ENCODE results near the gene KIF12.

KIF12 gene

DNA sequence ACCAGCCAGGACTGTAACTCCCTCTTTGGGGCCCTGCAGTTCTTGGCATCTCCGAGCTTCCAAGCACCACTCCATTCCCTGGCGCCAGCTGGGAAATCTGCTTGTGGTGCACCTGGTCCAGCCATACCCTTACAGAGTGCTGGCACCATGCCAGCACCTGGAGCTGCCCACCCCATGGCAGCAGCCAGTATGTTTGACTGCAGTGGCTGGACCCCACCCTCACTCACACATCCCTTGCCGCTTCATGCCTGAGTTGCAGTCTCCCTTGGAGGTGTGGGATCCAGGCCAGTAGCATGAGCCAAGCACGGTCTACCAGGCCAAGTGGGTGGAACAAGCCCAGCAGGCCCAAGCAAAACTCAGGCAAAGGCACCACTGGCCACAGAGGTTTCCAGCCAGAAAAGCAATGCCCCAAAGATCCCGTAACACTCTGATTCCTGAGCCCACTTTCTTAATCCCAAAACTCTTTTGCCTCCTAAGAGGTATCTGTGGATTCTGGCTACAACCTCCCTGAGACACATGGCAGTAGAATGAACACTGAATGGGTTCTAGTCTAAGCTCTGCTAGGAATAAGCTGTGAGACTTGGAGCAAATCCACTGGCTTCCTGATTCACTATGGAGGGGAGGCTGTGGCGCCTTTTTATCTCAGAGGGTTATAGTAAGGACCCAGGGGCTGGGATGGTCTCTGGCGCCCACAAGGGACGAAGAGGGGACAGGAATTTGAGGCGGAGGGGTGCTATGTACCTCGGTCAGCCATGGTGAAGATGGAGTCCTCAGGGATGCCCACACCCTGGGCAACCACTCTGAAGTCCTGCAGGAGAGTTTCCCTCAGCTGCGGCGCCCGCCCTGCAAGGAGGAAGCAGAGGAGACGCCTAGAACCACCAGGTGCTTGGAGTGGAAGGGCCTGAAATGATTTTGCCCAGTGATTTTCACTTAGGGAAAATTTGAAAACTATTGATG is 26.6 kb downstream of the KIF12 start:
- Mint-ChIP-seq H3K27ac (no peak overlapping the region), H3K4me1 (peaks cover 9% of the 10 kb centered on the region), H3K9me3 (no peaks in the 10 kb centered on the region), H3K4me3 (no peak overlapping the region), H3K36me3 (no peaks in the 10 kb centered on the region)
- no peak for DNase-seq (ENCODE audit: low spot score in 2 of 2)
- ATAC-seq, result no peak

DNA sequence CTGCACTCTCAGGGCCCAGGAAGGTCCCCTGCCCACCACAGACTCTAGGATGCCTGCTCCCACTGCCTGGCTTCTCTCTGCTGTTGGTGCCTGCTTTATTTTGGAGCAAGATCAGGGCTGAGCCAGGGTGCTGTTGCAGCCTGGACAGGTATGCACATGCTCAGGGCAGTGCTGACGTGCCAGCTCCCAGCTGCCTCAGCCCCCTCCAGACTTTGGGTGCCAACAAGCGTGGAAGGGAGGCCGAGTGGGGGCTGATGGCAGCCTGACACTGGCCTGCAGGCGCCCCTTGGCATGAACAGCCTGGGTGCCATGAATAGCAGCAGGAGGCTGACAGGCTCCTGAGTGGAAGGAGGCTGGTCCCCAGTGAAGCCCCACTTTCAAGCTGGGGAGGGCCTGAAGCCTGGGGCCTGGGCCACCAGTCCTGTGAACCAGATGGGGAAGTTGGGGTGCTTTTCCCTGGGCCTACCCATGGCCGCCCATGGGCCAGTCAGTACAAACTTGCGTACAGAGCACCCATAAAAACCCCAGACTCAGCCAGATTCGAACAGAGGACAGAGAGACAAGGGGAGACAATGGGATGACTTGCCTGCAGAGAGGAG is 27.8 kb downstream of the KIF12 start:
- Mint-ChIP-seq H3K9me3 (no peaks in the 10 kb centered on the region), H3K36me3 (no peaks in the 10 kb centered on the region), H3K4me3 (no peak overlapping the region), H3K27ac (no peak overlapping the region), H3K4me1 (peaks cover 9% of the 10 kb centered on the region)
- DNase-seq (ENCODE audit: low spot score in 2 of 2) (no peak), ATAC-seq (no peak)

DNA sequence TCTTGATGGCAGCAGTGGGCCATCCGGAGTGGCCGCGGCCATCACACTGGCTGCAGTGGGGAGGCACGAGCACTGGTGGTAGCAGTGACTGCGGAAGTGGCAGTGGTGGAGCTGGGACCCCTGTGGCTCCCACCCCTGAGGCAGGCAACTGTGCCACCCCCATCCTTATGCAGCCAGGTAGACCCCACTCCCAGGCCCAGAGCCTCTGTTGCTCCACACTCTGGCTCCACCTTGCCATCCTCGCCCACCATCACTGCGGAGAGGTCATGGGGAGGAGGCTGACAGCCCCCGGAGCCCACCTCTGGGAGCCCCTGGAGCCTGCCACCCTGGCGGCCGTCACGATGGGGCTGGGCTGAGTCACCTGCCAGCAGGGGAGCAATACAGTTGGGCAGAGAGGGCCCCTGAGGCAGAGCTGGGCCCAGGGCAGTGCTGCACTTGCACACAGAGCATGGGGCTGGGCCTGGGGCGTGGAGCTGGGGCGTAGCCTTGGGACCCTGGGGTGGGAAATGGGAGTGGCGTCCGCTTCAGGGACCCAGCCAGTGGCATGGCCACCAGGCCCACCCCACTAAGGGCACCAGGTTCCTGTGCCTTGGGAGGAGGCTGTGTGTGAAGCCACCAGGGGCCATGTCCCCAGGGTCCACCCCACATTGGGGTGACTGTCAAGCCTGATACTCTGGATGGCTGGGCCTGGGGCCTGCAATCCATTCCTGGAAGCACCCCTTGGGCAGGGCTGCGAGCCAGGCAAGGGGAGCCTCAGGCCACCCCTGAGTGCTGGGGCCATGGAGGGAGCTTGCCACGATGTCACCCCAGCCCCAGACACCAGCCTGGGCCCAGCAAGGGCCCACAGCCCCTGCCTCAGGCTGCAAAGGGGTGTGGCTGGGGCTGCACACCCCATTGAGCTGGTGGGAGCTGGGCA is 28.6 kb downstream of the KIF12 start:
- Mint-ChIP-seq H3K36me3 (no peaks in the 10 kb centered on the region), H3K9me3 (no peaks in the 10 kb centered on the region), H3K4me1 (peaks cover 3% of the 10 kb centered on the region), H3K27ac (no peak overlapping the region), H3K4me3 (no peak overlapping the region)
- DNase-seq (ENCODE audit: low spot score in 2 of 2) (no peak), ATAC-seq (peak; percentile 31)

DNA sequence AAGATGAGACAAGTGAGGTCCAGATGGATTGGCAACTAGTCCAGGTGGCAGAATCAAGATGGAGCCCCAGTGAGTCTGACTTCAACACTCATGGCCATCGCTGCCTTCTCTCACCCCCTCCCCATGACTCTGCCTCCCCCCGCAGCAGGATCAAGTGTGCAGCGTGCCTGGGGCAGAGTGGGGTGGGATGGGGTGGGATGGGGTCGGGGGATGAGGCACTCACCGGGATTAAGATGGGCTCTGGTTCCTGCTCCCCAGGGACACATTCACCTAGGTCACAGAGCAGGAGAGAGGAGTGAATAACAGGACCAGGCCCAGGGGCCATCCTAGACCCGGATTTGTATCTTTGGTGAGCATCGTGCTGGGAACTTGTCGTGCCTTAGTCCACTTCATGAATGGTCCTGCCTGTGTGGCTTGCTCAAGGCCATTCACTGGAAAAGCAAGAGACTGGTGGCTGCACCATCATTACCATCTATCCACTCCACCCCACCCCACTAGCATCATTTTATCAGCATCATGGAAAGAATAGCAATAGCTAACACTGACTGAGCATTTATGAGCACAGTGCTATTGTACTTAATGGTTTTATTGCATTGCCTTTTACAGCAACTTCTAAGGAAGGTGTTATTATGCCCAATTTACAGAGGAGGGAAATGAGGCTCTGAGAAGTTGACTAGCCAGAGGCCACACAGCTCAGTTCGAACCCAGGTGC is 29.5 kb downstream of the KIF12 start:
- Mint-ChIP-seq H3K27ac (no peak overlapping the region), H3K36me3 (no peaks in the 10 kb centered on the region), H3K9me3 (no peaks in the 10 kb centered on the region), H3K4me1 (no peaks in the 10 kb centered on the region), H3K4me3 (no peak overlapping the region)
- ATAC-seq (no peak), DNase-seq (ENCODE audit: low spot score in 2 of 2) (no peak)

DNA sequence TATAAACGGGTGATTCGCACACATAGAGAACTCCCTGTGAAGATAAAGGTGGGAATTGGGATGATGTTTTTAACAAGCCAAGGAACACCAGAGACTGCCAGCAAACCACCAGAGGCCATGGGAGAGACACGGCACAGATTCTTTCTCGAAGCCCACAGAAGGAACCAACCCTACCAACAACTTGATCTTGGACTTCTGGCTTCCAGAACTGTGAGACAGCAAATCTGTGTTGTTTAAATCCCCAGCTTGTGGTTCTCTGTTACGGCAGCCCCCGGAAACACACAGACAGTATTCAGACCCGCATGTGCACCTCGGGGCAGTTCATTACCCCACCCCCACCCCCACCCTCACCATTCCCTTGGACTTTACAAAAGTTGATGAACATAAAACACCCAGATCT is 33.8 kb downstream of the KIF12 start:
- no peaks in the 10 kb centered on the region for H3K36me3 Mint-ChIP-seq
- no peak overlapping the region for H3K4me3 Mint-ChIP-seq
- ATAC-seq (no peak), DNase-seq (ENCODE audit: low spot score in 2 of 2) (no peak)
- H3K4me1 Mint-ChIP-seq, result no peaks in the 10 kb centered on the region
- H3K27ac Mint-ChIP-seq, result no peak overlapping the region
- H3K9me3 Mint-ChIP-seq, result no peaks in the 10 kb centered on the region

DNA sequence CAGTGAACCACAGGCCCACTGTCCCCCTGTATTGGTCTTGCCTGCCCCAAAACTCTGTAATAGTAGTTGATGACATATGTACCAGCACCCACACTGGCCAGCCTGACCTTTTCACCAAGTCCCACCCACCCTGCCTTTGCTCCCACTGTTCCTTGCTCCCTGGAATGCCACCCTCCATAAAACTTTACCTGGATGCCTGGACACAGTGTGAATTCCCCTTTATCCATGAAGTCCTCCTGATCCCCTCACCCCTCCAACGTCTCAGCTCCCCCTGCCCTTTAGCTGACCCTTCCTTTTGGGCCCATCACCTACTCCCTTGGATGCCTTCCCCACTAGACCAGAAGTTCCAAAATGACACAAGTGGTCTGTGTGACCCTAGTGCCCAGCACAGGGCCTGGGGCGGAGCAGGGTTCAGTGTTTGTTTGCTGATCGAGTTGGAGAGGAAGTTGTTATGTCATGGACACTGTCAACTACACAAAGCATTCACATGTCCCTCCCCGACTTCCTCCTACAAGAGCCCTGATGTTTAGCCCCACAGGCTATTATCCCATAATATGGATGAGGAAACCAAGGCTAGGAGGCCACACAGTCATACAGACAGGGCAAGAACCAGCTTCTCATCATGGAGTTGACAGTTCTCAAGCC is 37.1 kb downstream of the KIF12 start:
- no peak overlapping the region for H3K27ac Mint-ChIP-seq
- H3K9me3 Mint-ChIP-seq, result no peaks in the 10 kb centered on the region

DNA sequence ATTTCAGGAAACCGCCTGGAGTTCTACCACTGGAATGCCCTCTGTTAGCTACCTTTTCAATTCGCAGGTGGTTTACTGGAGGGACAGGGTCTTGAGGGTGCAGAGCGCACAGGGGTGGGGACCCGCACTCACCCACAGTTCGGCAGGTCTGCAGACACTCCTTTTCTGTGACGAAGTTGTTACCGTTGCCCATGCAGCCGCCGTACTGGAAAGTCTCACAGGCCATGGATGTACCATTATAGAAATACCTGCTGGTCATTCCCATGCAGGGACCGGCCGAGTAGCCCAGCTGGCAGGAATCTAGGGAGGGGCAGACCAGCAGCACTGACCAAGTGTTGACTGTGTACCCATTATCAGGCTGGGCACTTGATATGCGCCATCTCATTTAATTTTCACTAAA is 37.8 kb downstream of the KIF12 start:
- no peak for DNase-seq (ENCODE audit: low spot score in 2 of 2)
- no peaks in the 10 kb centered on the region for H3K36me3 Mint-ChIP-seq

More for the DNA sequence above, 37.1 kb downstream of the KIF12 start:
- Mint-ChIP-seq H3K4me1 (no peaks in the 10 kb centered on the region), H3K36me3 (no peaks in the 10 kb centered on the region), H3K4me3 (no peak overlapping the region)
- ATAC-seq (no peak), DNase-seq (ENCODE audit: low spot score in 2 of 2) (no peak)

DNA sequence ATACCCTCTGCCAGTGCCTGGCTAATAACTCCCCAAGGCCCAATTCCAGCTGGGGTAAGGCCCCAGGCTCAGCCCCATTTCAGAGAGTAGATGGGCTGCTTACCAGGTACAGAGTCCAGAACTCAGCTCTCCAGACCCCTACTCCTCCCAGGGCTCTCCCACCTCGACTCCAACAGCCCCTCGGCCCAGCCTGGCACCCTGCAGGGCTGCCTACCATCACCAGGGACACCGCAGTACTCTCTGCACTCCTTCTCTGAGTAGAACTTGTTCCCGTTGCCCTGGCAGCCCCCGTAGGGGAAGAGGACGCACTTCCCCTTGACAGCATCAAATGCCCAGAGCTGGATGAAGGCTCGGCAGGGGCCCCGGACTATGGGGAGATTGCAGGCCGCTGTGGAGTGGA is 38.4 kb downstream of the KIF12 start:
- Mint-ChIP-seq H3K27ac (no peak overlapping the region), H3K4me1 (no peaks in the 10 kb centered on the region), H3K4me3 (no peak overlapping the region), H3K36me3 (no peaks in the 10 kb centered on the region), H3K9me3 (no peaks in the 10 kb centered on the region)
- ATAC-seq, result peak; percentile 5
- DNase-seq (ENCODE audit: low spot score in 2 of 2), result no peak

More for the DNA sequence above, 37.8 kb downstream of the KIF12 start:
- no peak overlapping the region for H3K27ac Mint-ChIP-seq
- no peaks in the 10 kb centered on the region for H3K9me3 Mint-ChIP-seq
- ATAC-seq, result no peak
- H3K4me3 Mint-ChIP-seq, result no peak overlapping the region
- H3K4me1 Mint-ChIP-seq, result no peaks in the 10 kb centered on the region

DNA sequence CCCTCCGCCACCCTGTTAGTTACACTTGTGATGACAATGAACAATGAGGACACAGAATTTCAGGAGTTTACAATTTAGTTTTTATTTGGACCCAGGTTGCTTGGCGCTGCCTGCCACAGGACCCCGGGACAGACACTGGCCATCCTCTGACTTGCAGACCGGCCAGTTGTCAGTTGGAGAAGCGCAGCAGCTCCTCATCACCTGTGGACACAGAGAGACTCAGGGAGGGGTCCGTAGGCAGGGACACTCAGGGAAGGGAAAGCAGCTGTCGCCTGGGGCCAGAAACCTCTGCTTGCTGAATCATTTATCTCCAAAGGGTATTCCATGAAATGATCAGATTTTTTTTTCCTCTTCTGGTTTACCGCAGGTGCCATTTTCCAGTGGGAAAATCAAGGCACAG is 39.0 kb downstream of the KIF12 start:
- H3K4me1 Mint-ChIP-seq, result no peaks in the 10 kb centered on the region
- no peak for DNase-seq (ENCODE audit: low spot score in 2 of 2)
- no peak for ATAC-seq
- H3K36me3 Mint-ChIP-seq, result no peaks in the 10 kb centered on the region
- H3K27ac Mint-ChIP-seq, result no peak overlapping the region
- H3K9me3 Mint-ChIP-seq, result no peaks in the 10 kb centered on the region
- no peak overlapping the region for H3K4me3 Mint-ChIP-seq

DNA sequence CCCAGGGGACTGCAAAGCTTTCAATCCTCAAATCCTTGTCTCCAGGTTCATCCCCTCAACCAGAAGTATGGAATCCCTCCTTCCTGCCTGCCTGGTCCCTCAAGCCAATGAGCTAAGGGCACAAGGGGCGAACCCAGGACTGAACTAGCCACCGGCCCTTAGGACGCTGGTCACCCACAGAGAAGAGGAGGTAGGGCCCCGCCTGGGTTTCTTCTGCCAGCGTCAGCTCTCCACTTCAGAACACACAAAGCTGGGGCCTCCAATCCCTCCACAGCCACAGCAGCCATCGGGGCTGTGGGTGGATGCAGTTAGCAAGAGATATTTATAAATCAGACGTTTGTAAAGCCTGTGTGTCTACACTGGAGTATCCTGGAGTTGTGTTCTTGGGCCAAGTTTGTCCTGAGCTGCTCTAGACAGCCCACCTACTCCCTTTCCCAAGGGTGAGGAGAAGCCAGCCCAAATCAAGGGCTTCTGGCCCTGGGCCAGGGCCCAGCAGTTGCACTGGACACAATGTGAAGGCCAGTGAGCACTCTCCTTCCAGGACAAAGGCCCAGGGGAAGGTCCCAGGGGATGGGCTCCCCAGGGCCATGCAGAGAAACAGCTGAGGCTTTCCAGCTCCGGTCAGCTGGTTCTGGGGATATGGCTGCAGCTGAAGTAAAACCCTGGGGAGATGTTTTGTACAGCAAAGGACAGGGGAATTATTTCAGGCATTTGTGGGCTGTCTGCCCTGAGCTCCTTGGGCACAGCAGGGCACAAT is 39.9 kb downstream of the KIF12 start:
- no peaks in the 10 kb centered on the region for H3K36me3 Mint-ChIP-seq
- H3K4me3 Mint-ChIP-seq, result no peak overlapping the region
- DNase-seq (ENCODE audit: low spot score in 2 of 2) (no peak), ATAC-seq (no peak)
- no peaks in the 10 kb centered on the region for H3K4me1 Mint-ChIP-seq
- H3K9me3 Mint-ChIP-seq, result no peaks in the 10 kb centered on the region
- no peak overlapping the region for H3K27ac Mint-ChIP-seq

DNA sequence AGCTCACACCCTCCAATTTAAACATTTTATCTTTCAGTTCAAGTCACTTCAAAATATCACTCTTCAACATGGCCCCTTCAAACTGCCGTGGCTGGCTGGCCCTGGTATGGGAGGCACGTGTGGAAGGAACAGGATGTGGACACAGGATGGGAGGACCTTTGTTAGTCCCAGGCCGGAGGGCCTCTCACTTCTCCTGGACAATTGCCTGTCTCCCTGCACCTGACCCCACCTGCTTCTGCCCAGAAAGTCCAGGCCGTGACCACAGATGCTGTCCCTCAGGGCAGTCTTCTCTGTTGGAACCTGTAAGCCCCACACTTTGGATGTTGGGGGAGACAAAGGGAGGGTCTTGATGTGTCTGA is 40.4 kb downstream of the KIF12 start:
- Mint-ChIP-seq H3K4me3 (no peak overlapping the region), H3K36me3 (no peaks in the 10 kb centered on the region), H3K4me1 (no peaks in the 10 kb centered on the region), H3K27ac (no peak overlapping the region), H3K9me3 (no peaks in the 10 kb centered on the region)
- ATAC-seq (no peak), DNase-seq (ENCODE audit: low spot score in 2 of 2) (no peak)

DNA sequence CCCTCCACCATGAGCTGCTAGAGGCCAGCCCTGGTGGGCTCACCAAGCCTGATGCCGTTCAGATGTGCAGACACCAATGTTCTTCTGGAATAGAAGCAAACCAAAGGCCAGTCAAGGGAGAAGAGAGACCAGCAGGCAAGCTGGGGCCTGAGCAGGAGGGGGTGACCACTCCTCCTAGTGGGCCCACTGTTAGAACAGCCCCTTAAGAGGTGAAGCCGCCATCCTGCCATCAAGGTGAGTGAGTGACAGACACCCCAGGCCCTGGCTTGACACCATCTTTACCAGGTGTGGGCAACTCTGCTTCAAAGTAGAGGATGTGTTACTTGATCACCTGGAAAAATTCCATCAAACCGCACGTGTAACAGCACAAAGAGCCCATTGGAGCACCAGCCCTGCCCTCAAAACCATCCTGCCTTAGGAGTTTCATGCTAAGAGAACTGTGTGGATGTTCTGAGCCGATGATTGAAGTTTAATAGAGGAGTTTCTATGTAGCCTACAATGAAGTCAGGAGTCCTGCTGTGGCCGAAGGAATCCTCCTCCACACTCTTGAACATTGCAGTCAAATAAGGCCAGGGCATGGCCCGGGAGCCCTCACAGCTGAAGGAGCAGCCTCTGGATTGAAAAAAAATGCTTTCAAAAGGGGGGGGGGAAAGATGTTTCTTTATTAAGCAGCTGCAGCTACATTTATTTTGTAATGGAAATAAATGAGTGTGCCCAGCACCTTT is 41.8 kb downstream of the KIF12 start:
- Mint-ChIP-seq H3K36me3 (no peaks in the 10 kb centered on the region), H3K4me1 (no peaks in the 10 kb centered on the region), H3K27ac (no peak overlapping the region), H3K9me3 (no peaks in the 10 kb centered on the region), H3K4me3 (no peak overlapping the region)
- ATAC-seq (no peak), DNase-seq (ENCODE audit: low spot score in 2 of 2) (no peak)

DNA sequence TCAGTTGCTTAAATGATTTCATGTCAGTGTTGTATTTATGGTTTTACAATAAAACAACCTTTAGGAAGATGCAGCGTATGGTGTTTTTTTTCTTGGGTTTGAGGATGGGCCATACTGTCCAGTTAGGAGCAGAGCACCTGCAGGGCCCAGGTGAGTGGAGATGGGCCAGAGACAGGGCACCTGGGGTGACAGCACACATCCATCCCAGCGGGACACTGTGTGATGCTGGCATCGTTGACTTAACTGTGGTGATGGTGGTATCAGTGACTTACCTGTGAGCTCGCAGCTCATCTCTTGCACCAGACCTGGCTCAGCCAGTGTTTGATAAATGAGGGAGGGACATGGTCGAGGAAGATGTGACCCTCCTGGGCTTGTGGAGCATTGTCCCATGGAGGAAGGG is 42.6 kb downstream of the KIF12 start:
- DNase-seq (ENCODE audit: low spot score in 2 of 2) (no peak), ATAC-seq (no peak)
- no peak overlapping the region for H3K27ac Mint-ChIP-seq
- H3K4me3 Mint-ChIP-seq, result no peak overlapping the region
- H3K36me3 Mint-ChIP-seq, result no peaks in the 10 kb centered on the region
- no peaks in the 10 kb centered on the region for H3K9me3 Mint-ChIP-seq
- H3K4me1 Mint-ChIP-seq, result no peaks in the 10 kb centered on the region
